Measurements from ENCODE around the gene AIP.

AIP gene

GRCh38 chr11:67439321-67440228 is 43.3 kb upstream of the AIP start:
- no peak overlapping the region for H3K4me3 ChIP-seq (ENCODE audit: low read depth, low read length)
- no peaks in the 10 kb centered on the region for H3K9me3 ChIP-seq (ENCODE audit: control insufficient read depth, insufficient read depth, low read length)
- H3K4me1 ChIP-seq (ENCODE audit: control insufficient read depth, insufficient read depth, low read length), result peaks cover 17% of the 10 kb centered on the region
- H3K9ac ChIP-seq (ENCODE audit: low read depth, low read length), result no peak overlapping the region
- no peaks in the 10 kb centered on the region for H3K27me3 ChIP-seq (ENCODE audit: control insufficient read depth, insufficient read depth, low read length)
- H3K36me3 ChIP-seq (ENCODE audit: control insufficient read depth, insufficient read depth, low read length), result peaks cover 48% of the 10 kb centered on the region
- peak overlapping the region; percentile 28 for H3K27ac ChIP-seq (ENCODE audit: low read depth, low read length)

DNA sequence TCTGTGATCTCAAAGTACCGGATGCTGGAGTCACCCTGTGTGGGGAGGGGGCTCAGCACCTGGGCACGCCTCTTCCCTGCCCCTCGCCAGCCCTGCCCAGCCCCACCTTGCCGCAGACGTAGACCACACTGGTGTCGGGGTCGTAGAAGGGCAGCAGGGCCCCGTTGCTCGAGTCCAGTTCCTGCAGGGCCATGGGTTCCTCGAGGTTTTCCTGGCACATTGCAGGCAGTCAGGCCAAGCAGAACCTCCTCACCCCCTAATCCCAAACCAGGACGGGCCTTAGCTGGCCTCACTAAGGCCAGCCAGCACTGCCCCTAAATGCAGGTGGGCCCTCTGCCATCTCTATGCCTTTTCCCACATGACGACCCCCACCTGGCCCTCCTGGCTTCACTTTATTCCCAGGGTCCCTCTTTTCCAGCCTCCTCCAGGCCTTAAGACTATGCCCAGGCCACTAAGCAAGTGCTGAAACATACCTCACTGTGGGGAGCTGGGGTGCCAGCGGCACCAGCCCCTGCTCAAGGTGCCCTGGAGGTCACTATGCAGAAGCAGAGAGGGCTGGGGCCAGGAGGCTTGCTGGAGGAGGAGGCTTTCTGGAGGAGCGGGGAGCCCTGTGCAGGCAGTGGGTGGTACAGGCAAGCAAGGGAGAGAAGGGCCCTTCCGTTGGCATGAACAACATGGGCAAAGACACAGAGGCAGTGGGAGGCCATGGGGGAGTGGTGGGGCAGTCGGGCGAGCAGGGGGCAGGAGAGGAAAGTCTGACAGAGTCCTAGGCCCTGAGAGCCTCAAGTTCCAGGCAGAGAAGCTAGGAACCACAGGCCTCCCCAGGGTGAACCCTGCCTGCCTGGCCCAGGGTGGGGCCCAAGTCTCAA is 42.4 kb upstream of the AIP start:
- Histone ChIP-seq H3K4me3 (ENCODE audit: low read depth, low read length) (no peak overlapping the region), H3K27me3 (ENCODE audit: control insufficient read depth, insufficient read depth, low read length) (no peaks in the 10 kb centered on the region), H3K4me1 (ENCODE audit: control insufficient read depth, insufficient read depth, low read length) (peaks cover 17% of the 10 kb centered on the region), H3K9ac (ENCODE audit: low read depth, low read length) (no peak overlapping the region), H3K9me3 (ENCODE audit: control insufficient read depth, insufficient read depth, low read length) (no peaks in the 10 kb centered on the region), H3K36me3 (ENCODE audit: control insufficient read depth, insufficient read depth, low read length) (peaks cover 42% of the 10 kb centered on the region), H3K27ac (ENCODE audit: low read depth, low read length) (no peak overlapping the region)

- peaks cover 14% of the 10 kb centered on the region for H3K4me1 ChIP-seq (ENCODE audit: control insufficient read depth, insufficient read depth, low read length)
- H3K4me3 ChIP-seq (ENCODE audit: low read depth, low read length), result no peak overlapping the region
- no peaks in the 10 kb centered on the region for H3K9me3 ChIP-seq (ENCODE audit: control insufficient read depth, insufficient read depth, low read length)
- H3K9ac ChIP-seq (ENCODE audit: low read depth, low read length), result no peak overlapping the region
- peaks cover 42% of the 10 kb centered on the region for H3K36me3 ChIP-seq (ENCODE audit: control insufficient read depth, insufficient read depth, low read length)
- H3K27me3 ChIP-seq (ENCODE audit: control insufficient read depth, insufficient read depth, low read length), result no peaks in the 10 kb centered on the region
- H3K27ac ChIP-seq (ENCODE audit: low read depth, low read length), result no peak overlapping the region
These were observed 41.7 kb upstream of the AIP start for GRCh38 chr11:67441098-67441563.

GRCh38 chr11:67441731-67442351 is 41.0 kb upstream of the AIP start:
- H3K27me3 ChIP-seq (ENCODE audit: control insufficient read depth, insufficient read depth, low read length), result no peaks in the 10 kb centered on the region
- H3K4me3 ChIP-seq (ENCODE audit: low read depth, low read length), result no peak overlapping the region
- no peak overlapping the region for H3K9ac ChIP-seq (ENCODE audit: low read depth, low read length)

GRCh38 chr11:67442504-67443404 is 40.1 kb upstream of the AIP start:
- peak overlapping the region; percentile 46 for H3K27ac ChIP-seq (ENCODE audit: low read depth, low read length)
- H3K4me1 ChIP-seq (ENCODE audit: control insufficient read depth, insufficient read depth, low read length), result peaks cover 3% of the 10 kb centered on the region; the same call in 1 of the 2 replicates

More at GRCh38 chr11:67441731-67442351, 41.0 kb upstream of the AIP start:
- Histone ChIP-seq H3K36me3 (ENCODE audit: control insufficient read depth, insufficient read depth, low read length) (peaks cover 42% of the 10 kb centered on the region), H3K27ac (ENCODE audit: low read depth, low read length) (no peak overlapping the region), H3K9me3 (ENCODE audit: control insufficient read depth, insufficient read depth, low read length) (no peaks in the 10 kb centered on the region), H3K4me1 (ENCODE audit: control insufficient read depth, insufficient read depth, low read length) (peaks cover 10% of the 10 kb centered on the region)

GRCh38 chr11:67445515-67445914 is 37.3 kb upstream of the AIP start:
- Histone ChIP-seq H3K4me1 (ENCODE audit: control insufficient read depth, insufficient read depth, low read length) (no peaks in the 10 kb centered on the region), H3K9ac (ENCODE audit: low read depth, low read length) (no peak overlapping the region), H3K36me3 (ENCODE audit: control insufficient read depth, insufficient read depth, low read length) (peaks cover 14% of the 10 kb centered on the region), H3K9me3 (ENCODE audit: control insufficient read depth, insufficient read depth, low read length) (no peaks in the 10 kb centered on the region), H3K27ac (ENCODE audit: low read depth, low read length) (no peak overlapping the region), H3K27me3 (ENCODE audit: control insufficient read depth, insufficient read depth, low read length) (no peaks in the 10 kb centered on the region), H3K4me3 (ENCODE audit: low read depth, low read length) (no peak overlapping the region)

More at GRCh38 chr11:67442504-67443404, 40.1 kb upstream of the AIP start:
- H3K4me3 ChIP-seq (ENCODE audit: low read depth, low read length), result peak overlapping the region; percentile 70
- no peaks in the 10 kb centered on the region for H3K27me3 ChIP-seq (ENCODE audit: control insufficient read depth, insufficient read depth, low read length)
- H3K9me3 ChIP-seq (ENCODE audit: control insufficient read depth, insufficient read depth, low read length), result no peaks in the 10 kb centered on the region
- H3K9ac ChIP-seq (ENCODE audit: low read depth, low read length), result no peak overlapping the region
- H3K36me3 ChIP-seq (ENCODE audit: control insufficient read depth, insufficient read depth, low read length), result peaks cover 39% of the 10 kb centered on the region

DNA sequence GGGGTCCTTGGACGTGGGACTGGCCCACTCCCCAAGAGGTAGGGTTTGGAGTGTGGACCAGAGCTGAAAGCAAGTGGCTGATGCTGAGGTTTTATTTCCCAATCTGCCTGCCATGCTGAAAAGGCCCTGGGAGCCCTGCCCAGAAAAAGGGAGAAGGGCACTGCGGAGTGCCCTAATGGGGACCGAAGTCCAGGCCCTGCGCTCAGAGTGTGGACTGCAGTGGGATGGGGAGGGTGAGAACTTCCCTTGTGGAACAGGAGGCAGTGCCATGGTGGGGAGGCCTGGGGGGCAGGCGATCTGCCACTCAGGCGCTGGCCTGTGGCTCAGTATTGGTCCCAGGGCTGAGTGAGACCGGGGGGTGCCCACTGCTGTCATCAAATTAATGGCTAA is 34.6 kb upstream of the AIP start:
- no peak overlapping the region for H3K27ac ChIP-seq (ENCODE audit: low read depth, low read length)
- no peaks in the 10 kb centered on the region for H3K27me3 ChIP-seq (ENCODE audit: control insufficient read depth, insufficient read depth, low read length)
- no peaks in the 10 kb centered on the region for H3K9me3 ChIP-seq (ENCODE audit: control insufficient read depth, insufficient read depth, low read length)
- H3K36me3 ChIP-seq (ENCODE audit: control insufficient read depth, insufficient read depth, low read length), result no peaks in the 10 kb centered on the region
- H3K9ac ChIP-seq (ENCODE audit: low read depth, low read length), result no peak overlapping the region
- H3K4me3 ChIP-seq (ENCODE audit: low read depth, low read length), result no peak overlapping the region
- H3K4me1 ChIP-seq (ENCODE audit: control insufficient read depth, insufficient read depth, low read length), result no peaks in the 10 kb centered on the region

GRCh38 chr11:67449116-67449844 is 33.5 kb upstream of the AIP start:
- no peaks in the 10 kb centered on the region for H3K9me3 ChIP-seq (ENCODE audit: control insufficient read depth, insufficient read depth, low read length)
- no peak overlapping the region for H3K4me3 ChIP-seq (ENCODE audit: low read depth, low read length)
- no peaks in the 10 kb centered on the region for H3K36me3 ChIP-seq (ENCODE audit: control insufficient read depth, insufficient read depth, low read length)
- no peak overlapping the region for H3K27ac ChIP-seq (ENCODE audit: low read depth, low read length)
- no peaks in the 10 kb centered on the region for H3K27me3 ChIP-seq (ENCODE audit: control insufficient read depth, insufficient read depth, low read length)
- H3K9ac ChIP-seq (ENCODE audit: low read depth, low read length), result no peak overlapping the region
- H3K4me1 ChIP-seq (ENCODE audit: control insufficient read depth, insufficient read depth, low read length), result no peaks in the 10 kb centered on the region

GRCh38 chr11:67450796-67451657 is 31.8 kb upstream of the AIP start:
- Histone ChIP-seq H3K9me3 (ENCODE audit: control insufficient read depth, insufficient read depth, low read length) (no peaks in the 10 kb centered on the region), H3K4me3 (ENCODE audit: low read depth, low read length) (no peak overlapping the region), H3K9ac (ENCODE audit: low read depth, low read length) (no peak overlapping the region), H3K27ac (ENCODE audit: low read depth, low read length) (no peak overlapping the region), H3K36me3 (ENCODE audit: control insufficient read depth, insufficient read depth, low read length) (no peaks in the 10 kb centered on the region), H3K27me3 (ENCODE audit: control insufficient read depth, insufficient read depth, low read length) (no peaks in the 10 kb centered on the region), H3K4me1 (ENCODE audit: control insufficient read depth, insufficient read depth, low read length) (no peaks in the 10 kb centered on the region)

All from HUES48 (cell line).